Thoracic aorta (tissue), 2 donors: ENCODE results near the gene AGBL3. TPM values are rescaled to one million over a fixed set of nuclear protein-coding genes. Genes with fewer than 3 reads are reported as not detected.
"Not testable (repeated sequence)": the region's sequence is repeated elsewhere in the genome, so short reads cannot be mapped to it uniquely, and the experiment has no call there.

ENCODE experiments used
- ATAC-seq: fragments of 150-250 bp; one replicate; pipeline ENCODE4 v1.8.0; 2017; ENCODE audit warnings: low read depth; ENCODE audit not compliant: insufficient number of reproducible peaks, low FRiP score
- DNase-seq: peaks from one replicate; pipeline ENCODE4 v3.0.0-alpha.2; 2020; ENCODE audit warnings: low spot score
- H3K27ac ChIP-seq, 2 donors: fragments of 200-600 bp; sonication (generic); 1 replicate in 1 of 2; 2 replicates in 1 of 2; pipeline ENCODE4 v1.5.1; 2016; ENCODE audit warnings: mild to moderate bottlenecking in 2 of 2, moderate library complexity in 2 of 2
- H3K27me3 ChIP-seq: fragments of 200-600 bp; sonication (generic); replicated peaks from 2 replicates; pipeline ENCODE4 v1.6.0; 2016; ENCODE audit warnings: mild to moderate bottlenecking; ENCODE audit not compliant: insufficient read depth
- H3K36me3 ChIP-seq: fragments of 200-600 bp; sonication (generic); one replicate; pipeline ENCODE4 v1.5.1; 2016
- H3K4me1 ChIP-seq, 2 donors: fragments of 200-600 bp; sonication (generic); 1 replicate in 1 of 2; 2 replicates in 1 of 2; pipeline versions ENCODE4 v1.5.1 to v1.6.0; 2016; ENCODE audit warnings: low read depth in 2 of 2, mild to moderate bottlenecking in 1 of 2; ENCODE audit not compliant: control insufficient read depth in 1 of 2
- H3K4me3 ChIP-seq: fragments of 200-600 bp; sonication (generic); 2 replicates; pipeline ENCODE4 v1.5.1; 2016; ENCODE audit warnings: mild to moderate bottlenecking
- H3K9me3 ChIP-seq: fragments of 200-600 bp; sonication (generic); 2 replicates; pipeline ENCODE4 v1.5.1; 2016
- CTCF ChIP-seq: fragments of 200-600 bp; sonication (generic); IDR thresholded peaks from one replicate; pipeline ENCODE4 v1.5.1; 2019; ENCODE audit warnings: antibody characterized with exemption
- total RNA-seq, 2 donors: library from RNA; depleted of rRNA; stranded (reverse); fragments of >200 nt; gene quantifications; one replicate each; pipeline versions ENCODE4 v1.1.0 to v1.2.3, GENCODE V29; 2016

Gene AGBL3
- total RNA-seq, 2 donors from 2014 or later: 0.28 to 0.54 TPM

DNA sequence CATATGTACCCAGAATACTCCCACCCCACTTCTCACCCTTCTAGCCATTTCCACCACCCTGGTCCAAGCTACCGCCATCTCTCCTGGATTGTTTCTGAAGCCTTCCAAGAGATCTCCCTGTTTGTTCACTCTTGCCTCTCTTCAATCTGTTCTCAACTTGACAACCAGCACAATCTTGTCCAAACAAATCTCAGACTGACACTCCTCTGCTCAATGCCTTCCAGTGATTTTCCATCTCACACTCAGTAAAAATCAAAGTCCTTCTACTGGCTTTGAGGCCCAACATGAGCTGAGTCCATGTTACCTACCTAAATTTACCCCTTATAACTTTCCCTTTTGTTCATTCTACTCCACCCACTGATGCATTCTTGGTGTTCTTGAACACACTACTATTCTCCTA lies 128.3 kb downstream of the AGBL3 start:
- H3K27me3 ChIP-seq: no peaks in the 10 kb centered on the region
- no peak for TF ChIP-seq CTCF
- H3K4me3 ChIP-seq: no peak overlapping the region
- ATAC-seq (no peak), DNase-seq (no peak)
- no peaks in the 10 kb centered on the region for H3K4me1 ChIP-seq
- H3K36me3 ChIP-seq: no peaks in the 10 kb centered on the region
- H3K9me3 ChIP-seq: peaks cover 2% of the 10 kb centered on the region
- no peak overlapping the region for H3K27ac ChIP-seq

GRCh38 chr7:135117096-135117495 lies 130.8 kb downstream of the AGBL3 start:
- no peaks in the 10 kb centered on the region for H3K4me1 ChIP-seq
- H3K36me3 ChIP-seq: no peaks in the 10 kb centered on the region
- H3K4me3 ChIP-seq: no peak overlapping the region
- no peak overlapping the region for H3K27ac ChIP-seq
- H3K9me3 ChIP-seq: peaks cover 13% of the 10 kb centered on the region
- no peak for ATAC-seq
- no peak for TF ChIP-seq CTCF
- H3K27me3 ChIP-seq: no peaks in the 10 kb centered on the region
- no peak for DNase-seq

- Histone ChIP-seq H3K27me3 (no peaks in the 10 kb centered on the region), H3K27ac (no peak overlapping the region), H3K4me3 (no peak overlapping the region), H3K4me1 (no peaks in the 10 kb centered on the region), H3K36me3 (no peaks in the 10 kb centered on the region), H3K9me3 (peaks cover 13% of the 10 kb centered on the region)
- TF ChIP-seq CTCF: no peak
- DNase-seq: no peak
- no peak for ATAC-seq
Observed at GRCh38 chr7:135121868-135122267, 135.6 kb downstream of the AGBL3 start.

DNA sequence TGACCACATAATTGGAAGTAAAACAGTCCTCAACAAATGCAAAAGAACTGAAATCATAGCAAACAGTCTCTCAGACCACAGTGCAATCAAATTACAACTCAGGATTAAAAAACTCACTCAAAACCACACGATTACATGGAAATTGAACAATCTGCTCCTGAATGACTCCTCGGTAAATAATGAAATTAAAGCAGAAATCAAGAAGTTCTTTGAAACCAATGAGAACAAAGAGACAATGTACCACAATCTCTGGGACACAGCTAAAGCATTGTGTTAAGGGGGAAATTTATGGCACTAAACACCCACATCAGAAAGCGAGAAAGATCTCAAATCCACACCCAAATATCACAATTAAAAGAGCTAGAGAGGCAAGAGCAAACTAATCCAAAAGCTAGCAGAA lies 138.3 kb downstream of the AGBL3 start:
- H3K36me3 ChIP-seq, H3K4me3 ChIP-seq, H3K27me3 ChIP-seq, H3K4me1 ChIP-seq, ATAC-seq, DNase-seq, H3K27ac ChIP-seq: not testable (repeated sequence)
- peaks cover 11% of the 10 kb centered on the region for H3K9me3 ChIP-seq

GRCh38 chr7:135128931-135129330 lies 142.6 kb downstream of the AGBL3 start:
- no peak for TF ChIP-seq CTCF
- no peaks in the 10 kb centered on the region for H3K27me3 ChIP-seq
- no peaks in the 10 kb centered on the region for H3K36me3 ChIP-seq
- DNase-seq: no peak
- no peaks in the 10 kb centered on the region for H3K4me1 ChIP-seq
- no peak overlapping the region for H3K27ac ChIP-seq
- H3K4me3 ChIP-seq: no peak overlapping the region
- no peaks in the 10 kb centered on the region for H3K9me3 ChIP-seq
- ATAC-seq: no peak

DNA sequence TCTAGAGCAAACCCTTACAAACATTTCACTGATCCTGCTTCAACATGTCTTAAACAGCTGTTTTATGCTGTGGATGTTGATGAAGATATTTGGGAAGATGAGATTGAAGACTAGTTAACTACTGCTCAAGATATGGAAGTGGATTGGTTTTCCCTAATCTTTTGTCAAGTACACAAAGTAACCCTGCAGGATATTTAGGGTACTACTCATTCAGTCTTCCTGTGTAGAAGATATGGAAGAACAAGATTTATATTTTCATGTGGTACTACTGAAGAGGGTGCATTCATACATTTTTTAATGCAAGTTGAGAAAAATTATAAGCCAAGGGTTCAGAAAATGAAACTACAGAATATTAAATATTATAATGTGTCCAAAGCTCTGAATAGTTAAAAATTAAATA lies 143.3 kb downstream of the AGBL3 start:
- no peak overlapping the region for H3K4me3 ChIP-seq
- no peaks in the 10 kb centered on the region for H3K9me3 ChIP-seq
- DNase-seq (no peak), ATAC-seq (no peak)
- no peak for TF ChIP-seq CTCF
- H3K27ac ChIP-seq: no peak overlapping the region
- H3K4me1 ChIP-seq: no peaks in the 10 kb centered on the region
- H3K36me3 ChIP-seq: no peaks in the 10 kb centered on the region
- no peaks in the 10 kb centered on the region for H3K27me3 ChIP-seq
